IMR-90 (cell line): ENCODE measurements around the gene CLASRP.

Experiments used
- BHLHE40 ChIP-seq: fragments of 150-350 bp; IDR thresholded peaks from 2 replicates; pipeline ENCODE4 v1.6.1; 2016; ENCODE audit warnings: mild to moderate bottlenecking, low read depth, low read length
- CEBPB ChIP-seq: IDR thresholded peaks from 2 replicates; pipeline ENCODE4 v1.6.1; 2012; ENCODE audit warnings: low read depth, low read length, improper control_type of control experiment
- MAFK ChIP-seq: IDR thresholded peaks from 2 replicates; pipeline ENCODE4 v1.6.1; 2012; ENCODE audit warnings: low read depth, low read length, improper control_type of control experiment
- MAZ ChIP-seq: IDR thresholded peaks from 2 replicates; pipeline ENCODE4 v1.6.1; 2012; ENCODE audit warnings: low read depth, mild to moderate bottlenecking, low read length, improper control_type of control experiment, moderate library complexity, borderline replicate concordance
- NFE2L2 ChIP-seq: fragments of 150-350 bp; IDR thresholded peaks from 2 replicates; pipeline ENCODE4 v1.6.1; 2016; ENCODE audit warnings: low read depth, mild to moderate bottlenecking, low read length
- POLR2A ChIP-seq: IDR thresholded peaks from 2 replicates; pipeline ENCODE4 v1.6.1; 2012; ENCODE audit warnings: mild to moderate bottlenecking, low read depth, low read length
- RAD21 ChIP-seq: IDR thresholded peaks from 2 replicates; pipeline ENCODE4 v1.6.1; 2012; ENCODE audit warnings: low read length, improper control_type of control experiment
- RCOR1 ChIP-seq: IDR thresholded peaks from 2 replicates; pipeline ENCODE4 v1.6.1; 2012; ENCODE audit warnings: mild to moderate bottlenecking, low read length, improper control_type of control experiment; ENCODE audit not compliant: insufficient replicate concordance
- RFX5 ChIP-seq: IDR thresholded peaks from 2 replicates; pipeline ENCODE4 v1.8.0; 2012; ENCODE audit warnings: low read depth, mild to moderate bottlenecking, low read length, moderate library complexity
- SMC3 ChIP-seq: fragments of 150-350 bp; IDR thresholded peaks from 2 replicates; pipeline ENCODE4 v1.6.1; 2016; ENCODE audit warnings: low read depth, mild to moderate bottlenecking, antibody characterized with exemption, low read length, moderate library complexity
- TF ChIP-seq, protein P1 (sequence below): conservative IDR thresholded peaks from 2 replicates; pipeline ENCODE4 v1.5.1; 2012; ENCODE audit warnings: mild to moderate bottlenecking, low read depth, low read length, improper control_type of control experiment
- TF ChIP-seq, protein P2 (sequence below): fragments of 150-350 bp; IDR thresholded peaks from 2 replicates; pipeline ENCODE4 v1.6.1; 2017; ENCODE audit warnings: mild to moderate bottlenecking, antibody characterized with exemption, low read length, low read depth
- TF ChIP-seq, protein P3 (sequence below): fragments of 150-350 bp; IDR thresholded peaks from 2 replicates; pipeline ENCODE4 v1.6.1; 2016; ENCODE audit warnings: low read depth, mild to moderate bottlenecking, low read length, moderate library complexity, borderline replicate concordance

DNA sequence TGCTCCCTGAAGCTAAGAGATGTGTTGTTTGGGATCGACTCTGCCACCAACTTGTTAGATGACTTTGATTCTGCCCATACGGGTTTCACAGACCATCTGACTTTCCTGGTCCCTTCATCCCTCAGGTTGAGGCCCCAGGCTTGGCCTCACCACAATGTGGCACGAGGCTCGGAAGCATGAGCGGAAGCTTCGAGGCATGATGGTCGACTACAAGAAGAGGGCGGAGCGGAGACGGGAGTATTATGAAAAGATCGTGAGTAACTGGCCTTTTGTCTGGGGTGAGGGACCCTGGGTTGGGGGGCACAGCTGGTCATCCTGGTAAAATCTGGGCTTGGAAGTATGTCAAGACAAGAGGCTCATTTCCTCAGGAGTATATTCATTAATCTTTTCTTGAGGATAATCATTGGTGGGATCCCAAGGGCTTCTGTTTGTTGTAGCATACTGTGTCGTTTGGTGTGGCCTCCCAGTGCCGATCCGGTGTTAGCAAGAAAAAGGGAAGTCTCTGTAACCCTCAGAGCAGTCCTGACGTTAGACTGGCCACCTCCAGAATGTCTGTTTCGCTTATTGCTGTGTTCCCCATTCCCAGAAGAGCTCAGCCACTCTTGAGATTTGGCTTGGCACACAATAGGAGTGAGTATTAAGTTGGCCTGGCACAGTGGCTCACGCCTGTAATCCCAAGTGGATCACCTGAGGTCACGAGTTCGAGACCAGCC is 1.4 kb downstream of the CLASRP start:
- TF ChIP-seq, protein P1, sequence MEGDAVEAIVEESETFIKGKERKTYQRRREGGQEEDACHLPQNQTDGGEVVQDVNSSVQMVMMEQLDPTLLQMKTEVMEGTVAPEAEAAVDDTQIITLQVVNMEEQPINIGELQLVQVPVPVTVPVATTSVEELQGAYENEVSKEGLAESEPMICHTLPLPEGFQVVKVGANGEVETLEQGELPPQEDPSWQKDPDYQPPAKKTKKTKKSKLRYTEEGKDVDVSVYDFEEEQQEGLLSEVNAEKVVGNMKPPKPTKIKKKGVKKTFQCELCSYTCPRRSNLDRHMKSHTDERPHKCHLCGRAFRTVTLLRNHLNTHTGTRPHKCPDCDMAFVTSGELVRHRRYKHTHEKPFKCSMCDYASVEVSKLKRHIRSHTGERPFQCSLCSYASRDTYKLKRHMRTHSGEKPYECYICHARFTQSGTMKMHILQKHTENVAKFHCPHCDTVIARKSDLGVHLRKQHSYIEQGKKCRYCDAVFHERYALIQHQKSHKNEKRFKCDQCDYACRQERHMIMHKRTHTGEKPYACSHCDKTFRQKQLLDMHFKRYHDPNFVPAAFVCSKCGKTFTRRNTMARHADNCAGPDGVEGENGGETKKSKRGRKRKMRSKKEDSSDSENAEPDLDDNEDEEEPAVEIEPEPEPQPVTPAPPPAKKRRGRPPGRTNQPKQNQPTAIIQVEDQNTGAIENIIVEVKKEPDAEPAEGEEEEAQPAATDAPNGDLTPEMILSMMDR: no peak
- no peak for TF ChIP-seq RAD21
- no peak for TF ChIP-seq MAZ
- no peak for TF ChIP-seq CEBPB
- TF ChIP-seq POLR2A: no peak
- no peak for TF ChIP-seq RFX5
- no peak for TF ChIP-seq RCOR1
- no peak for TF ChIP-seq MAFK
- no peak for TF ChIP-seq NFE2L2
- TF ChIP-seq SMC3: no peak
- TF ChIP-seq, protein P2, sequence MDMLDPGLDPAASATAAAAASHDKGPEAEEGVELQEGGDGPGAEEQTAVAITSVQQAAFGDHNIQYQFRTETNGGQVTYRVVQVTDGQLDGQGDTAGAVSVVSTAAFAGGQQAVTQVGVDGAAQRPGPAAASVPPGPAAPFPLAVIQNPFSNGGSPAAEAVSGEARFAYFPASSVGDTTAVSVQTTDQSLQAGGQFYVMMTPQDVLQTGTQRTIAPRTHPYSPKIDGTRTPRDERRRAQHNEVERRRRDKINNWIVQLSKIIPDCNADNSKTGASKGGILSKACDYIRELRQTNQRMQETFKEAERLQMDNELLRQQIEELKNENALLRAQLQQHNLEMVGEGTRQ: no peak
- no peak for TF ChIP-seq BHLHE40
- TF ChIP-seq, protein P3, sequence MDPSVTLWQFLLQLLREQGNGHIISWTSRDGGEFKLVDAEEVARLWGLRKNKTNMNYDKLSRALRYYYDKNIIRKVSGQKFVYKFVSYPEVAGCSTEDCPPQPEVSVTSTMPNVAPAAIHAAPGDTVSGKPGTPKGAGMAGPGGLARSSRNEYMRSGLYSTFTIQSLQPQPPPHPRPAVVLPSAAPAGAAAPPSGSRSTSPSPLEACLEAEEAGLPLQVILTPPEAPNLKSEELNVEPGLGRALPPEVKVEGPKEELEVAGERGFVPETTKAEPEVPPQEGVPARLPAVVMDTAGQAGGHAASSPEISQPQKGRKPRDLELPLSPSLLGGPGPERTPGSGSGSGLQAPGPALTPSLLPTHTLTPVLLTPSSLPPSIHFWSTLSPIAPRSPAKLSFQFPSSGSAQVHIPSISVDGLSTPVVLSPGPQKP: no peak
